Endodermal cell (in vitro differentiated cells): ENCODE results near the gene C4orf51. TPM values are rescaled to one million over a fixed set of nuclear protein-coding genes. Genes with fewer than 3 reads are reported as not detected.

Experiments
- DNase-seq: peaks from one replicate; pipeline ENCODE4 v3.0.0-alpha.2; 2017
- H3K27ac ChIP-seq: 2 replicates; pipeline ENCODE4 v1.5.1; 2013; ENCODE audit warnings: mild to moderate bottlenecking, low read depth, low read length, moderate library complexity
- H3K27me3 ChIP-seq: 2 replicates; pipeline ENCODE4 v1.6.1; 2013; ENCODE audit warnings: mild to moderate bottlenecking, low read length, moderate library complexity; ENCODE audit not compliant: insufficient read depth, control insufficient read depth, poor library complexity, severe bottlenecking
- H3K36me3 ChIP-seq: 2 replicates; pipeline ENCODE4 v1.7.0; 2013; ENCODE audit warnings: mild to moderate bottlenecking, low read length, moderate library complexity; ENCODE audit not compliant: control insufficient read depth, insufficient read depth
- H3K4me1 ChIP-seq: one replicate; pipeline ENCODE4 v1.7.0; 2013; ENCODE audit warnings: low read length; ENCODE audit not compliant: control insufficient read depth, insufficient read depth
- H3K4me3 ChIP-seq: 2 replicates; pipeline ENCODE4 v1.5.1; 2013; ENCODE audit warnings: mild to moderate bottlenecking, low read length, moderate library complexity
- H3K9ac ChIP-seq: 2 replicates; pipeline ENCODE4 v1.6.1; 2013; ENCODE audit warnings: mild to moderate bottlenecking, low read length, moderate library complexity; ENCODE audit not compliant: poor library complexity, severe bottlenecking; ENCODE audit errors: extremely low read depth
- H3K9me3 ChIP-seq: 2 replicates; pipeline ENCODE4 v1.6.1; 2013; ENCODE audit warnings: mild to moderate bottlenecking, low read length, moderate library complexity; ENCODE audit not compliant: control insufficient read depth
- H3K27ac Mint-ChIP-seq: 2 replicates; pipeline ENCODE4 v1.8.0; 2020; ENCODE audit warnings: mixed read lengths
- H3K27me3 Mint-ChIP-seq: 2 replicates; pipeline ENCODE4 v1.8.0; 2021; ENCODE audit warnings: mild to moderate bottlenecking, mixed read lengths; ENCODE audit not compliant: insufficient read depth
- H3K36me3 Mint-ChIP-seq: 2 replicates; pipeline ENCODE4 v1.8.0; 2020; ENCODE audit warnings: low read depth, mixed read lengths
- H3K4me1 Mint-ChIP-seq: 2 replicates; pipeline ENCODE4 v1.8.0; 2020; ENCODE audit warnings: mixed read lengths
- H3K4me3 Mint-ChIP-seq: 2 replicates; pipeline ENCODE4 v1.8.0; 2020; ENCODE audit warnings: mild to moderate bottlenecking, moderate library complexity, mixed read lengths
- H3K9me3 Mint-ChIP-seq: 2 replicates; pipeline ENCODE4 v1.8.0; 2020; ENCODE audit warnings: mild to moderate bottlenecking, mixed read lengths
- WGBS, 2 experiments: methylation state at CpG; one replicate each; pipeline versions ENCODE4 v1.1.5 to v1.1.7; 2013; ENCODE audit warnings: missing lambda C conversion rate in 2 of 2, mixed read lengths in 1 of 2; ENCODE audit not compliant: insufficient coverage in 1 of 2, insufficient read length in 1 of 2; 5-methylcytosine and 5-hydroxymethylcytosine counted together
- total RNA-seq, 2 donors: library from RNA; stranded (reverse); fragmentation: NEBNext Ultra II Directional in 1 of 2; extraction: Animal tissue kit (Norgen Biotek cat#: 25700) in 1 of 2; gene quantifications; 2 replicates in 1 of 2; 3 replicates in 1 of 2; pipeline ENCODE4 v1.2.1, GENCODE V29; 2021
- TF ChIP-seq, protein P1 (sequence below): fragments of 200-600 bp; sonication (generic); conservative IDR thresholded peaks from 2 replicates; pipeline ENCODE4 v1.5.0; 2021; ENCODE audit warnings: antibody characterized with exemption, mild to moderate bottlenecking

The C4orf51 gene
- total RNA-seq, 2 donors from 2014 or later: 6.8 TPM; not detected in 1

DNA sequence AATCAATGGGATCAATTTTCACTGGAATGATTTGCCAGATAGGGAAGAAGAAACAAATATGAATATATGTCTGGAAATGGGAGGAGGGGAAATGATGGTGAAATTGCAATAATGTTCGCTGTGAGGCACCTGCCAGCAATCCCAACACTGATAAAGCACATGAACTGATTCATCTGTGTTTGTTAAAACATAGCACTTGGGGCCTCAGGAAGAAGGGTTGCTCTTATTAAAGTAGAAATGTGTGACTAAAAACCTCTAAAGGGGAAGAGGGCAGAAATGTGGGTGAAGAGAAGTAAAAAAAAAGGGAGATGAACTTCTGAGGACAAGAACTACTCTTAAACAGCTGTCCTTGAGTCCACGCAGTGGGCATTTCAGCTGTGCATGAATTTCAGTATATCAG, 101.4 kb downstream of the C4orf51 start:
- Histone ChIP-seq H3K27ac (no peak overlapping the region), H3K4me1 (no peaks in the 10 kb centered on the region), H3K9ac (no peak overlapping the region), H3K9me3 (peaks cover 10% of the 10 kb centered on the region), H3K27me3 (no peaks in the 10 kb centered on the region), H3K36me3 (peaks cover 53% of the 10 kb centered on the region), H3K4me3 (no peak overlapping the region)
- H3K27me3 Mint-ChIP-seq: no peaks in the 10 kb centered on the region
- no peaks in the 10 kb centered on the region for H3K4me1 Mint-ChIP-seq
- no peak for DNase-seq
- 94 to 100% methylated on average over 2 of the region's 2 CpGs for WGBS, 2 experiments
- TF ChIP-seq, protein P1, sequence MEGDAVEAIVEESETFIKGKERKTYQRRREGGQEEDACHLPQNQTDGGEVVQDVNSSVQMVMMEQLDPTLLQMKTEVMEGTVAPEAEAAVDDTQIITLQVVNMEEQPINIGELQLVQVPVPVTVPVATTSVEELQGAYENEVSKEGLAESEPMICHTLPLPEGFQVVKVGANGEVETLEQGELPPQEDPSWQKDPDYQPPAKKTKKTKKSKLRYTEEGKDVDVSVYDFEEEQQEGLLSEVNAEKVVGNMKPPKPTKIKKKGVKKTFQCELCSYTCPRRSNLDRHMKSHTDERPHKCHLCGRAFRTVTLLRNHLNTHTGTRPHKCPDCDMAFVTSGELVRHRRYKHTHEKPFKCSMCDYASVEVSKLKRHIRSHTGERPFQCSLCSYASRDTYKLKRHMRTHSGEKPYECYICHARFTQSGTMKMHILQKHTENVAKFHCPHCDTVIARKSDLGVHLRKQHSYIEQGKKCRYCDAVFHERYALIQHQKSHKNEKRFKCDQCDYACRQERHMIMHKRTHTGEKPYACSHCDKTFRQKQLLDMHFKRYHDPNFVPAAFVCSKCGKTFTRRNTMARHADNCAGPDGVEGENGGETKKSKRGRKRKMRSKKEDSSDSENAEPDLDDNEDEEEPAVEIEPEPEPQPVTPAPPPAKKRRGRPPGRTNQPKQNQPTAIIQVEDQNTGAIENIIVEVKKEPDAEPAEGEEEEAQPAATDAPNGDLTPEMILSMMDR: no peak
- H3K9me3 Mint-ChIP-seq: peaks cover 7% of the 10 kb centered on the region
- H3K27ac Mint-ChIP-seq: no peak overlapping the region
- no peak overlapping the region for H3K4me3 Mint-ChIP-seq
- peaks cover 71% of the 10 kb centered on the region for H3K36me3 Mint-ChIP-seq

Other genes with a start within 250 kb of the C4orf51 start
- 10 to 100 TPM; 25.1 to 28.3 TPM for gene SMAD1, start 198.3 kb upstream of the C4orf51 start, total RNA-seq
- 1 to 10 TPM; 6.8 to 6.9 TPM for gene MMAA, start 60.8 kb upstream of the C4orf51 start, total RNA-seq